NB4 (cell line): ENCODE results near the gene CD300C.
A peak's percentile ranks its signal among the peaks of the same experiment; 100 is the strongest.

Source experiments
- DNase-seq: peaks from one replicate; pipeline ENCODE4 v3.0.0; 2010; ENCODE audit warnings: low read depth
- H3K4me3 ChIP-seq: one replicate; pipeline ENCODE4 v1.5.1; 2011; ENCODE audit warnings: mild to moderate bottlenecking, low read depth, low read length, moderate library complexity
- MYC ChIP-seq: IDR thresholded peaks from 2 replicates; pipeline ENCODE4 v1.6.1; 2011; ENCODE audit warnings: low read depth, low read length
- POLR2A ChIP-seq: IDR thresholded peaks from 2 replicates; pipeline ENCODE4 v1.6.1; 2011; ENCODE audit warnings: mild to moderate bottlenecking; ENCODE audit not compliant: insufficient read length; ENCODE audit errors: extremely low read depth
- TF ChIP-seq, protein P1 (sequence below): IDR thresholded peaks from one replicate; pipeline ENCODE4 v1.5.1; 2012; ENCODE audit warnings: low read depth, low read length
- TF ChIP-seq, protein P2 (sequence below): IDR thresholded peaks from 2 replicates; pipeline ENCODE4 v1.6.1; 2011; ENCODE audit warnings: low read depth, low read length

CD300C gene

DNA sequence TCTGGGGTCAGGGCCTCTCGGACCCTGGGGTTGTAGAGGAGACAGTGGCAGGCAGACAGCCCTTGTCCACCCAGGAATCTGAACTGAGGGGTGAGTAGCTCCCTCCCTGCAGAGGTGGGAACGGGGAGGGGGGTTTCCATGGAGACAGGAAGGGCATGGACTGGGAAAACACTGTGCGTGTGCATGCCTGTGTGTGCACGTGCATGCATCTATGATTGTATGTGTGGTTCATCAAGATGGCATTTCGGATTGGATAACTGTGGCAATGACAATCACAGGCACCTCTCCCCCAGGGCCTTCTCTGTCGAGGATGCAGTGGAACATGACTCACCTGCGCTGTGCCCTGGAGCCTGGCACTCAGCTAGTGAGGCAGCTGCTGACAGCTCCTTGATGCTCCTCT, 6.1 kb upstream of the CD300C start:
- H3K4me3 ChIP-seq, result no peak overlapping the region
- DNase-seq, result no peak
- no peak for TF ChIP-seq MYC
- TF ChIP-seq, protein P1, sequence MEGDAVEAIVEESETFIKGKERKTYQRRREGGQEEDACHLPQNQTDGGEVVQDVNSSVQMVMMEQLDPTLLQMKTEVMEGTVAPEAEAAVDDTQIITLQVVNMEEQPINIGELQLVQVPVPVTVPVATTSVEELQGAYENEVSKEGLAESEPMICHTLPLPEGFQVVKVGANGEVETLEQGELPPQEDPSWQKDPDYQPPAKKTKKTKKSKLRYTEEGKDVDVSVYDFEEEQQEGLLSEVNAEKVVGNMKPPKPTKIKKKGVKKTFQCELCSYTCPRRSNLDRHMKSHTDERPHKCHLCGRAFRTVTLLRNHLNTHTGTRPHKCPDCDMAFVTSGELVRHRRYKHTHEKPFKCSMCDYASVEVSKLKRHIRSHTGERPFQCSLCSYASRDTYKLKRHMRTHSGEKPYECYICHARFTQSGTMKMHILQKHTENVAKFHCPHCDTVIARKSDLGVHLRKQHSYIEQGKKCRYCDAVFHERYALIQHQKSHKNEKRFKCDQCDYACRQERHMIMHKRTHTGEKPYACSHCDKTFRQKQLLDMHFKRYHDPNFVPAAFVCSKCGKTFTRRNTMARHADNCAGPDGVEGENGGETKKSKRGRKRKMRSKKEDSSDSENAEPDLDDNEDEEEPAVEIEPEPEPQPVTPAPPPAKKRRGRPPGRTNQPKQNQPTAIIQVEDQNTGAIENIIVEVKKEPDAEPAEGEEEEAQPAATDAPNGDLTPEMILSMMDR, result no peak
- TF ChIP-seq POLR2A, result no peak
- TF ChIP-seq, protein P2, sequence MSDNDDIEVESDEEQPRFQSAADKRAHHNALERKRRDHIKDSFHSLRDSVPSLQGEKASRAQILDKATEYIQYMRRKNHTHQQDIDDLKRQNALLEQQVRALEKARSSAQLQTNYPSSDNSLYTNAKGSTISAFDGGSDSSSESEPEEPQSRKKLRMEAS, result no peak

DNA sequence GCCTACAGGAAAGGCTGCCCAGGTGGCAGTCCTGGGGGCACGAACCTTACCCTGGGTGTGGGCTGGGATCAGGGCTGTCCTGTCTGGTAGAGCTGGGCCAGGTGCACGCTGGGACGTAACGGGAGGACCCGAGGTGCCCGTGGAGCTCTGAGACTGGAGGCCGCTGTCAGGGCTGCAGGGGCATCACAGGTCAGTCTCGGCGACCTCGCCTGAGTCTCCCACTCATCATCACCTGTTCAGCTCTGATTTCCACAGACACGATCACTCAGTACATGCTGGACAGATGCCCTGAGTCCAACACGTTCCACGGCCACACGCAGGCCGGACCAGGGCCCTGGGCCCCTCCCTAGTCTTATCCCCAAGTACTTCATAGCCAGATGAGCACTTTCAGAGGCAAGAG, 4.7 kb upstream of the CD300C start:
- no peak for TF ChIP-seq MYC
- no peak for TF ChIP-seq POLR2A
- TF ChIP-seq, protein P2, result no peak
- no peak overlapping the region for H3K4me3 ChIP-seq
- no peak for DNase-seq

DNA sequence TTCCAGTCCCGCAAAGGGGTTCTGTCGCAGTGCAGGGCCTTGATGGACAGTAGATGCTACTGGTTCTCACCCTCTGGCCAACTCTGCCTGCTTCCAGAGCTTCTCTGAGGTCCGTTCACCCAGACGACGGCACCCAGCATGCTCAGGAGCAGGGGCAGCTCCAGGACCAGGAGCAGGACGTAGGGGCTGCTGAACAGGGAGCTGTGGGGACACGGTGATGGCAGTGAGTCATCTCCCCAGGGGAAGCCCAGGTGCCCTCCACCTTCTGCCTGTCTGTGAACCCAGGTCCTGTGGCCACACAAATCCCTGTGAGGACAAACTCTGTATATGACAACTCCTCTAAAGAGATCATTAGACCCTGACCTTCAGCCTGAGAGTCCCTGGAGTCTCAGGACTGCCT, 3.4 kb upstream of the CD300C start:
- TF ChIP-seq, protein P1, result no peak
- TF ChIP-seq, protein P2, result no peak
- TF ChIP-seq POLR2A (no peak), MYC (no peak)
- no peak for DNase-seq
- H3K4me3 ChIP-seq, result no peak overlapping the region

DNA sequence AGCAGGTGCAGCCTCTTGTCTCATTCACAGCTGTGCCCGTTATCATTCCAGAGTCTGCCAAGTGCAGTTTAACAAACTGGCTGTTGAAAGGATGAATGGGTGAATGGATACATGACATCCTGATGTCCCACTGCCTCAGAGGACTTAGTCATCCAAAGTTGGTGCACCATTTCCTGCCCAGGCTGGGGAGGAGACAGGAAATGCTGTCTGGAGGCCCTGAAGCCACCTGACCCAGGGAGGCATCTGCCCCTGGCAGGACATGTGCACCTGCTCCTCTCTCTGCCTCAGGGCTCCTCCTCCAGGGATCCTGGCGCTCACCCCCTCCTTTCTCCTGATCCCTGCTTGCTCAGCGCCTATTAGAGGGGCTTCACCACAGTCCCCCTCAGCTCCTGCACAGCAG, 1.8 kb upstream of the CD300C start:
- peak; percentile 43; the same call in 1 of the 2 replicates for TF ChIP-seq MYC
- TF ChIP-seq, protein P2, result peak; percentile 72
- TF ChIP-seq POLR2A, result no peak
- TF ChIP-seq, protein P1, result no peak
- peak; percentile 79 for DNase-seq
- no peak overlapping the region for H3K4me3 ChIP-seq

DNA sequence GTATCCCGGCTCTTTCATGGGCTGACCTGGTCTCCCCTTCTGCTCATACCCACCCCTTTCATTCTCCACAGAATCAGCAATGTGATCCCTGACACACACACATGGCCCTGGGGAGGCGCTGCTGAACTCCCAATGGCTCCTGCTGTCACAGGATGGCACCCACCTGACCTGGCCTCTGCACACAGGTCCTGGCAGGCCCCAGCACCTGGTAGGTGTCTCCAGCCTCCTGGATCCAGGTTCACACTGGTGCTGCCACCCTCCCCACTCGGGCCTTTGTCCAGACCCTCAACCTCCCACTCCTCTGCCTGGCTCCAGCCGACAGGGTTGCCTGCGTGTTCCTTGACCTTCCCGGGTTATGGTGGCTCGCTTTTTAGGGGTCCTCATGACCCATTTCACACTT, 1.3 kb upstream of the CD300C start:
- no peak for DNase-seq
- H3K4me3 ChIP-seq, result no peak overlapping the region
- no peak for TF ChIP-seq MYC
- TF ChIP-seq, protein P1, result no peak
- TF ChIP-seq POLR2A, result no peak
- TF ChIP-seq, protein P2, result no peak

DNA sequence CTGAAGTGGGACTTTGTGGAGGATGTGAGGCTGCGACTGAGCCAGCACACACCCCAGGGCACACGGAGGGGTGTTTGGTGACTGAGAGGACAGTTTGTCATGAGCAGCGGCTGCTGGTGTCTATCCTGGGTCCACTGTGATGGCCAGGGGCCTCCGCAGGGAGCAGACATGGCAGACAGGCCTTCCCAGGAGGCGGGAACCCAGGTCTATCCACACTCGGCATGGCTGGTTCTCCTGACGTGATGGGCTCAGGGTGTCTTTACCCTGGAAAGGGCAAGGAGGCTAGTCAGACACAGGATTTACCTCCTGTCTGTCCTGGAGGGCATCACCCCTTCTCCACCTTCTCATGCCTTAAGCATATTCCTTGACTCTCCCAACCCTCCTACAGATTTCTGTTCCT, 671 bp upstream of the CD300C start:
- DNase-seq, result no peak
- H3K4me3 ChIP-seq, result no peak overlapping the region
- TF ChIP-seq, protein P2, result no peak
- TF ChIP-seq, protein P1, result no peak
- TF ChIP-seq POLR2A (no peak), MYC (no peak)
